GM19455 (cell line): Measurements from ENCODE around the gene C9orf50.
"Not testable (repeated sequence)": the region's sequence is repeated elsewhere in the genome, so short reads cannot be mapped to it uniquely, and the experiment has no call there.

ENCODE experiments used
- ATAC-seq: cut with Tn5 transposase; IDR thresholded peaks from one replicate; pipeline ENCODE4 v1.9.1; 2021; ENCODE audit not compliant: unreplicated experiment

Gene C9orf50

DNA sequence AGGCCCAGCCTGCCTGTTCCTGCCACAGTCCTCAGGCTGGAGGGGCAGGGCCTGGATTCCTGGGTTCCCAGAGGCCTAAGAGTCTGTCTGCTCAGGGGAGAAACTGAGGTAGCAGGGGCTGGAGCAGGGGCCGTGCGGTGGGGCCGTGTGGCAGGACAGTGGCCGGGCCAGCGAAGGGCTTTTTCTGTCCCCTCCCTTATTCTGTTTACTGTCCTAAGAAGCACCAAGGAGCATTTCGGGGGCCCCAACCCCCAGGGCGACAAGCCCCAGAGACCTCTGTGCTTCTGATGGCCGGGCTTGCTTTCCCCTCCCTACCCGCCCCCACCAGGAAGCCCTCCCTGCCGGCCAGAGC lies 27.8 kb upstream of the C9orf50 start:
- no peak for ATAC-seq

DNA sequence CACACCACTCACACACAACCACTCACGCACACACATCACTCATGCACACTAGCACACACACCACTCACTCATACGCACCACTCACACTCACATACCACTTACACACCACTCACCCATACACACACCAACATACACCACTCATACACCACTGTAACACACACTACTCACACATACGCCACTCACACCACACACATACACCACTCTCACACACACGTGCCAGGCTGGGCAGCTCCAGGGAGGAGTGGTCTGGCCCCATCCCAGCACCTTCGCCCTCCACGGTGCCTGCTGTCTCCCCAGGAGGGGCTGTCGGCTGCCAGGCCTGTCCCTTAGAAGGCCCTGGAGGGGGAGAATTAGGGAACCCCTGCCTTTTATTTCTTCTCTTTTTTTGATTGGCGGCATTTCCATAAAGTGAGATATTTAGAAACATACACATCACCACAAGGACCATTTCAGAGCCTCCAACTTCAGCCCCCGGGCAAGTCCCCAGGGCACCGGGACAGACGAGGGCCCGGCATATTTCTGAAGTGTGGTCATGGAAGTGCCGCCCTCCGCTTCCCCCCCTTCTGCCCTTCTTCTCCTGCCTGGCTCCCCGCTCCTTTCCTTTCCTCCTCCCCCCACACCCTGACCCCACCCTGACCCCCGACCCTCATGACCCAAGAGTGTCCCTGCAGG lies 27.3 kb upstream of the C9orf50 start:
- no peak for ATAC-seq

DNA sequence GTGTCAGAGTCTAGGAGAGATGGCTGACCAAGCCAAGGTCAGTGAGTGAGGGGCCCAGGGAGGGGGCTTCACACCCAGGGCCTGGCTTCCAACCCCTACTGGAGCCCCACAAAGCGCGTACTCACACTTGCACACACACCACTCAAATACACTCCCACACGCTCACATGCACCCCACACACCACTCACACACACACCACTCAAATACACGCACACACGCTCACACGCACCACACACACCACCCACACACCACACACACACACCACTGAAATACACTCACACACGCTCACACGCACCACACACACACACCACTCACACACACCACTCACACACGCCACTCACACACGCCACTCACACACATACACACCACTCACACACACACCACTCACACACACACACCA lies 26.7 kb upstream of the C9orf50 start:
- ATAC-seq: no peak

DNA sequence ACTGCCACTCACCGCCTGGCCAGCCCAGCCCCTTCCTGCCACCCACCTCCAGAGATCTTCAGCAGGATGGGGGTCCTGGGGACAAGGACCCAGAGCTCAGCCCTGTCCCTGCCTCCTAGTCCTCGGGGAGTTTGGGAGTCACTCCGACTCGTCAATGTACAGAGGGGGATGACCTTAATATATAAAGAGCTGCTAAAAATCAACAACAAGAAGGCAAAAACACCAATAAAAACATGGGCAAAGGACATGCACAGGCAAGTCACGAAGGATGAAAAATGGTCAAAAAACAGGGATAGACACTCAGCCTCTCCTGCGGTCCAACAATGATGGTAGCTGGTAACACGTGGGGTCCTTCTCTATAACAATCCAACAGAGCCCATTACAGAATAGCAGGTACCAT lies 25.8 kb upstream of the C9orf50 start:
- ATAC-seq: no peak

DNA sequence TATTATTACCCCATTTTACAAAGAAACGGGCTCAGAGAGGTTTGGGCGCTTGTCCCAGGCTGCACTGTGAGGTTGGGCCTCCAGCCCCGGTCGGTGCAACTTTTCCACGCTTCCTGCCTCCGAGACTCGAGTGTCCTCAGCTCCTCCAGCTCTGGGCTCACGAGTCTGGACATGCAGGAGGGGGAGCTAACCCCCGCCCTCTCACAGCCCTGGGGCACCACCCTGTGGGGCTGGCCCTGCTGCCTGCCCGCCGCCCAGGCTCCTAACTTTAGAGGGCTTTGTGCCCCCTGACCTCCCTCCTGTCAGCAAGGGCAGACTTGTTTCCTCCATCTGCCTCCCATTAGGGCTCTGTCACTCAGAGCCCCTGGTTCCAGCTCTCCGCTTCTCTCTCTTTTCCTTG lies 25.4 kb upstream of the C9orf50 start:
- ATAC-seq: no peak

DNA sequence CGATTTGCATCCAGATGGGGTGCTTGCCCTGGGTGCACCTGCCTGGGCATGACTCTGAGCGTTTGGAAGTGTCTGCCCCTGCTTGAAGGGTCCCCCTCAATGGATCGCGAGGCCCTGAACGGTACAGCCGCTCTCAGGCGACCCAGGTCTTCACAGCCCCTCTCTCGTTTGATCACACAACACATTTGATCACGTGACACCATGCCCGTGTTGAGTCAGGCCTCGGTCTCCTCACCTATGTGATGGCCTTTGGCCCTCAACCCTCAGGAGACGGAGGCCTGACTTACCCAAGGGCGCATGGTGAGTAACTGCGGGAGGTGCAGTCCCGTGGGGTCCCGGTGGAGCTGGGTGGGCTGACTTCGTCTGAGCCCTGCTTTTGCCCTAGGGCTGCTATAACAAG lies 24.0 kb upstream of the C9orf50 start:
- ATAC-seq: no peak

DNA sequence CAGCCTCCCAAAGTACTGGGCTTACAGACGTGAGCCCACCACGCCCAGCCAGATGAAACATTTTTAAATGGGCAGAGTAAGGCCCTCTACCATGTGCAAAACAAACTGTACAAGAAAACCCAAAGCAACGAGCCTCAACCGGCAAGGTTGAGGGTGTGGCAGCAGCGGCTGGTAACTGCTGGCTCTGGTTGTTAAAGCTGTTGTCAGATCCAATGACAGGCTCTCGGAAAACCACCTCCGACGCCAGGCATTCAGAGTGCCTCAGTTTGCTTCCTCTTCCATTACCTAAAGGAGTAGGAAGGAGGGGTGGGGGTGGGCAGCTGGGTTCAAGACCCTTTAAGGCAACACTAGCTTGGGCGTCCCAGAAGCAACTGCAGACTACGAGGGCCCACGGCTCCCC lies 23.5 kb upstream of the C9orf50 start:
- no peak for ATAC-seq

DNA sequence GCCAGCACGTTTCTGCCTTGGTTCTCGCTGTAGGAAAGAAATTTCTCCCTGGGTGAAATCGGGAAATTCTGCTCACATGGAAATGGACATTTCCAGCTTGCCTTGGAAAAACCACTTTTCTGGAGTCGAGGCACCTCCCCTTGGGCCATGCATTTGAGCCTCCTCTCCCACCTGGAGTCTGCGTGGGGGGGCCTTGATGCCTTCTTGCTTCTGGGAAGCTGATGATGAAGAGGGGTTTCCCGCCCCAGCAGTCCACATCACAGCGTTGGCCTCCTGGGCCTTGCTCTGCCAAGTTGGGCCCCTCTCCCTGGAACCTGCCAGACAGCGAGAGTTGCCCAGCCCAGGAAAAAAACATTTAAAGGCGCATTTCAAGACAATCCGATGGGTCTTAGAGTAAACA lies 22.8 kb upstream of the C9orf50 start:
- ATAC-seq: no peak

DNA sequence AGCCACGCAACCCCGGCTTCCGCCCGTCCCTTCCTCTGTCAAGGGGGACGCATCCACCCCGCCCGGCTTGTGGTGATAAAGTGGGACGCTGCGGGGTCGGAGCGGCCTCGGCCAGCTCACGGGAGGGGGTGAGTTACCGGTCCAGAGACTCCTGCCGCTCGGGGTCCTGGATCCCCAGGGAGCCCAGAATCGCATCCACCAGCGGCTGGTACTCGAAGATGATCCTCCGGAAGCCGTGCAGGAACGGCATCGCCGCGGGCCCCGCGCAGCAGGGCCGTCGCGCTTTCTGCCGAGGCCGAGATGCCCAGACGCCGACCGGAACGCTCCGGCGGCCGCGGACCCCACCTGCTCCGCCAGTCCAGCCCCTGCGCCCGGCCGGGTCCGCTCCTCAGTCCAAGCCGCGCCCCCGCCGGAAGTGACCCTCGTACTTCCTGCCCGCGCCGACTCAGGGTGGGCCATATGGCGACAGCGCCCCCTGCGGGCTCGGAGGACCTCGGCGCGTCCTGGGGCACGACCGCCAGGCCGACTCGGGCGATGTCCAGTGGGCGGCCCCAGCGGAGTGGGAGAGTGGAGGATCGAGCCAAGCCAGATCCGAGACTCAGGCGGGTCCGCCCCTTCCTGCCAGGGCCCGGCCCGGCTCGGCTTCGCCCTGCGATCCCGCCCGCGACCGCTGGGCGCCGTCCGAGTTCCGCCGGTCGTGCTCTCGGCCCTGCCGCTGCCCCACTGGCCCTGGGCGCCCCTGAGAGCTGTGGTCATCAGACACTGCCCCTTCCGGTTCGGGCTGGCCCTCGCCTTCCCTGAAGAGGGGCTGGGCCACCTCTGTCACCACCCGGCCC lies 21.1 kb upstream of the C9orf50 start, which contains the start of gene ASB6:
ASB6 (minus strand) TSS at position 402 of the 836 bp plus-strand sequence; CDS start at position 250, 152 bp downstream.
- ATAC-seq: peak; percentile 86

DNA sequence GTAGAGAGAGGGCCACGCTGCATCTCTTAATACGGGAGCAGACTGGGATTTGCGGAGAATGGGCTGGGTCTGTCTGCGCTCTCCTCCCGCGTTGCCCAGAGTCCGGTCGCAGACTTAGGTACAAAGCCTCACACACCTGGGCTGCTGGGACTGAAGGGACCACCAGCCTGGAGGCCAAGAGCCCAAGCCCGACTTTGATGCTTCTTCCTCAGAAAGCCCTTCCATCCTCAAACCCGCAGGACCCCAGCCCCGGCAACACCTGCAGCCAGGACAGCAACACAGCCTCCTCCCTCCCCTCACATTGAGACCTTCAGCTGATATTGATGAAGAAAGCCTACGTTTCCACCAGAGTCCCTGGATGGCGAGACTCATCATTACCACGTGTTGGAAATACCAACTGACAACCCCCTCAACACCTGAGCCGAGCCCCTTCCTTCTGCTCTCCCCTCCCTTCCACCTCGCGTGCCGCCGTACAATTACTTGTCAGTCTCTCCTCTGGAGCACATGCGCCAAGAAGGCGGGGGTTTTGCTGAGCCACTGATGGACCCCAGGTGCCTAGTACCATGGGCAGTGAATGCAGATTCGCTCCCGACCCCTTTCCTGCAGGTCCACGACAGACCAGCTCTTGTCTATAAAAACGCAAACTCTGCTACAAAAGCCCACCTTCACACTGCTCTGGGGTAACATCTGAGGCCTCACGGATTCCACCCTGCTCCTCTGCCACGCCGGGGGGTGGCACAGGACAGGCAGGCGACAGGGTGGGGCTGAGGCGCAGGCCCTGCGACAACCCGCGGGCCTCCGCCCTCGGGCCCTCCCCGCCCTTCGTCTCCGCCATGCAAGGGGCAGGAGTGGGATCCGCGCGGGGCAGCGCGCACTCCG lies 20.2 kb upstream of the C9orf50 start:
- ATAC-seq: no peak

DNA sequence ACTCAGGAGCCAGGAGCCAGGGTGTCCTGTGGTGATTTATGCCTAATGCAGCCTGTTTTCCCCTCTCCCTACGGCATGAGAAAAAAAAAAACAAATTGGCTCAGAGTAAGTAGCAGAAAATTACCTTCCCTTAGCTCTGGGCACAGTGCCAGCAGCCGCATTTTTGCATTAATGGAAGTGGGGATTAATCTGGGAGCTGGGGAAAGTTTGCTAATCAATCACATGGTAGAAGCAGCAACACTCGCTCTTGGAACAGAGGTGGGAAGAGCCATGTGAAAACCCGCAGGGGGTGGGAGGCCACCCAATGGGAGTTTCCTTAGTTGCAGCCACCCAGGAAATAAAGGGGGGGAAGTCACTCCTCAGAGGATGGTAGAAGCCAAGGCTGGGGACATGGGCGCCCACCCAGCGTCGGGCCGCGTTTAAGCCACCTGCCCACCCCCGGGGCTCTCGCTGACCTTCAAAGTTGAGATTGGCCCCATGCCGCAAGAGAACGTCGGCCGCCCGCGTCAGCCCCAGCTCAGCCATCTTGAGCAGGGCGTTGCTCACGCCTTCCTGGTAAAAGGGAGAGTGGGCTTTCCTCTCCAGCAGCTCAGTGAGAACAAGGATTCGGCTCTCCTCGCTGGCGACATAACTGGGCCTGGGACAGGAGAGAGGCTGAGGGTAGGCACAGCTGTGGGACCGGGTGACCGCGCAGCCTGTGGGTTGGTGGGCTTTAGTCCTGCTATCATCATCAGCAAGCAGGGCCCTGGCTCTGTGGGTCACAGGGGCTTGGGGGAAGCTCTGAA lies 19.4 kb upstream of the C9orf50 start:
- ATAC-seq: no peak

DNA sequence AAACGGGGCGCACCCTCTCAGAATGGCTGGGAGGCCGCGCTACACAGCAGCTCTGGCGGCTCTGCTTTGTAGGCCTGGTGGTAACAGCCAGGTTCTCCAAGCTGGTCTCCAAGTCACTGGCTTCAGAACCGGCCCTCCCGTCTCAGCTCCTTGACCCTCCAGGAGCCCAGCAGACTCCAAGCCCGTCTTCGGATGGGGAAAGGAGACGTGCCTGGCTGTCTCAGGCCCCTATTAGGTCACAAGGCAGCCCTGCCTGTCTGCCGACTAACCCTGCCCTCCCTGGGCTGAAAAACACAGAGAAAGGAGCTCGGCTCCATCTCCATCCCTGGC lies 18.8 kb upstream of the C9orf50 start:
- no peak for ATAC-seq

DNA sequence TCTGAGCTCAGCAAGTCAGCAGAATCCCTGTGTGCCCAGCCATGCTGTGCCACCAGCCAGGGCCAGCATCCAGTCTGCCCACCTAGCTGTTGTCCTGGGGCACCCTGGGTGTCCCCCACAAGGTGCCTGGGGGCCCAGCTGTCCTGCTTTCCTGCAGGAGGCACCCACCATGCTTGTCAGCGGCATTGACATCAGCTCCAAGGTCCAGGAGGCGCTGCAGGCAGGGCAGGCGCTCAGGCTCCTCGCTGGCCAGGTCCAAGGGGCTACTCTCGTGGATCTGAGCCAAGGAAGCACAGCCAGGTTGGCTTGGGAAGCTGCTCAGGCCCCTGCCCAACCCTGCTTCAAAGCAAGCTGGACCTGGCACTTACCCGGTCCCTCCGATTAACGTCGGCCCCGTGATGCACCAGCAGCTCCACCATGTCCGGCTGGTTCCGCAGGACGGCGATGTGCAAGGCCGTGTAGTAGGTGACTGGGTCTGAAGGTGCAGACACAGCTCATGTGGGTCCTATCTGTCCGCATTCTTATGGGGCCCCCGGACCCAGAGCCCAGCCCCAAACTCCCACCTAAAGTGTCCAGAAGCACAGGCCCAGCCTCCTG lies 18.2 kb upstream of the C9orf50 start:
- ATAC-seq: no peak

DNA sequence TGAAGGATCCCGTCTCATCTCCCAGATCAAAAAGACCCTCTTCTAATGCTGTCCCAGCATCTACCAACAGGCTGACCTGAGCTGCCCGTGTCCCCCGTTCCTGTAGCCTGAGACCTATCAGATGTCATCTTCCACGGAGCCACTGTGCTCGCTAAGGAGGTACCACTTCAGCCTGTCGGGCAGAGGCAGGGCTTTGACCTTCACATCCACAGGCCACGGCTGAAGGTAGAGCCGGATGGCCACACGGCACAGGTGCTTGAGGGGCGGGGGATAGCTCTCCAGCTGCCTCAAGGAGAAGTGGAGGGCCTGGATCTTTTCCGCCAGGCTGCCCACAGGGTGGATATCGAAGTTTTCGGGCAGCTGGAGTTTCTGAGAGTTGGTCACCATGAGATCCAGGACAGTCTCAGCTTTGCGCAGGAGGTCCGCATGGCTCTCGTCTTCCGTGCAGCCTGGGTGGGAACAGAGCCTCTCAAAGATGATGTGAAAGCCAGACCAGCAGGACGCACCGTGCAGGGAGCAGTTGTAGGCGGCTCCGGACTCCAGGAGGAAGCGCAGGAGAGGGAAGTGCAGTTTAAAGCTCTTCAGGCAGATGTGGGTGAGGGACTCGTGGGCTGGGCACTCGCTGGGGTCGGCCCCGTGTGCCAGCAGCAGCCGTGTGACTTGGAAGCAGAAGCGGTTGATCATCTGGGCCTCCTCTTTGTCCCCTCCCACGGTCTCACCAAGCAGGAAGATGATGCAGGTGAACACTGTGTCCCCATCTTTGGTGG lies 17.0 kb upstream of the C9orf50 start:
- no peak for ATAC-seq

DNA sequence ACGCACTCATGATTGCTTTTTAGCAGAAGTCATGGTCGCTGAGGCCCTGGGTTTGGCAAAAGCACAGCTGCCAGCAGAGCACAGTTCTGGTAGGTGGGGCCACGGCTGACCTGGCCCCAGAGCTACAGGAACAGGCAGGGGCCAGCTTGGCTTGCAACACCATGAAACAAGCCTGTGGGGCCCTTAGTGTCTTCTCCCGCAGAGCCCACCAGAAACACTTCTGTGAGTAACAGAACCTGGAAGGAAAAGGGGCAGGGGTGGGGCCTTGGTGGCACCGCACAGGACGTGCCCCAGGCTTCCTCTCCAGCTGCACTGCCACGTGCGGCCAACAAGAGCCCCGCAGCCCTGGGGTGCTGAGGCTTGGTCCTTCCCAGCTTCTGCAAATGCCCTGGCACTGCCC lies 16.2 kb upstream of the C9orf50 start:
- no peak for ATAC-seq

DNA sequence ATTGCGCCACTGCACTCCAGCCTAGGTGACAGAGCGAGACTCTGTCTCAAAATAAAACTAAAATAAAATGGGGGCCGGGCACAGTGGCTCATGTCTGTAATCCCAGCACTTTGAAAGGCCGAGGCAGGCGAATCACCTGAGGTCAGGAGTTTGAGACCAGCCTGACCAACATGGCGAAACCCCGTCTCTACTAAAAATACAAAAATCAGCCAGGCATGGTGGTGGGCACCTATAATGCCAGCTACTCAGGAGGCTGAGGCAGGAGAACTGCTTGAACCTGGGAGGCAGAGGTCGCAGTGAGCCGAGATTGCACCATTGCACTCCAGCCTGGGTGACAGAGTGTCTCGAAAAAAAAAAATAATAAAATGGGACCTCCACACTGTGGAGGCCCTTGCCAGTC lies 15.4 kb upstream of the C9orf50 start:
- ATAC-seq: not testable (repeated sequence)

DNA sequence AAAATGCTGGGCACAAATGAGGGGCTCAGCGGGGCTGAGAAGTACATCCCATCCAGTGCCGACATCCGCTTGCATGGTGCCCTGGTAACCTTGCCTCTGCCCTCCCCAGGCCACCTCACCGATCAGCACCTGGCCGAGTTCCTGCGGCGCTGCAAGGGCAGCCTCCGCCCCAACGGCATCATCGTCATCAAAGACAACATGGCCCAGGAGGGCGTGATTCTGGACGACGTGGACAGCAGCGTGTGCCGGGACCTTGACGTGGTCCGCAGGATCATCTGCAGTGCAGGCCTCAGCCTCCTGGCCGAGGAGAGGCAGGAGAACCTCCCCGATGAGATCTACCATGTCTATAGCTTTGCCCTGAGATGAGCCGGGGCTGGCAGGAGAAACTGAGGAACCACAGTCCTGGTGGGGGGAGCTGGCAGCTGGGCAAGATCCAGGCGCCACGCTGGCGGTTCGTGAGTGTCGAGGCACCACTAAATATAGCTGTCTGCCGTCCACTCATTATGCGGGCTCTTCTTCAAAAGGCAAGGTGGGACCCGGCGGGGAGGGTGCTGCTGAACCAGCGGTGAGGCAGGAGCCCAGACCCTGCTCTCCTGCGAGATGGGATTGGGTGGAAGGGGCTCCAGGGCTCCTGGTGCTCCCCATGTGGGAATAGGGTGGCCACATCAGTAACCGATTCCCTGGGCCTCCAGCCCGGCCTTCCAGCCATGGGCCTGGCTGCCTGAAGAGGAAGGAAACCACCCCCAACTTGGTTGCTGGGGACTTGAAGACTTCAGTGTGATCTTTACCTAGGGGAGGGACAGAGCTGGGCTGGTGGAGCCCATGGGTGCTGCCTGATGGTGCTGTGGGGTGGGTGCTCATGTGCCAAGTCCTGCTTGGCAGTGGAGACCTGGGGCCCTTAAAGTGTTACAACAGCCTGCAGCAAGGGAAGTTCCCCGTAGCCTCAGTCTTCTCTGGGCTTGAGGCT lies 14.5 kb upstream of the C9orf50 start:
- no peak for ATAC-seq

DNA sequence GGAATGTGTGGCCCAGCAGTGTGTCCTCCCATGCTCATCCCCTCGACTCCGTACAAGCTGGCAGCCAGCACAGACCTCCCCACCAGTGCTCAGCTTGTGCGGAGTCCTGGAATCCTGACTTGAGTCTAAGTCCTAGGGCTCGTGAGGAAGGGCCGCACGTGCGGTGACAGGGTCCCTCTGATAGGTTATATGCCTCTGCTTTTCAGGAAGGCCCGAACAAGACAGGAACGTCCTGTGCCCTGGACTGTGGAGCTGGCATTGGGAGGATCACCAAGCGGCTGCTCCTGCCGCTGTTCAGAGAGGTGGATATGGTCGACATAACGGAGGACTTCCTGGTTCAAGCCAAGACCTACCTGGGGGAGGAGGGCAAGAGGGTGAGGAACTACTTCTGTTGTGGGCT lies 12.9 kb upstream of the C9orf50 start:
- ATAC-seq: no peak

DNA sequence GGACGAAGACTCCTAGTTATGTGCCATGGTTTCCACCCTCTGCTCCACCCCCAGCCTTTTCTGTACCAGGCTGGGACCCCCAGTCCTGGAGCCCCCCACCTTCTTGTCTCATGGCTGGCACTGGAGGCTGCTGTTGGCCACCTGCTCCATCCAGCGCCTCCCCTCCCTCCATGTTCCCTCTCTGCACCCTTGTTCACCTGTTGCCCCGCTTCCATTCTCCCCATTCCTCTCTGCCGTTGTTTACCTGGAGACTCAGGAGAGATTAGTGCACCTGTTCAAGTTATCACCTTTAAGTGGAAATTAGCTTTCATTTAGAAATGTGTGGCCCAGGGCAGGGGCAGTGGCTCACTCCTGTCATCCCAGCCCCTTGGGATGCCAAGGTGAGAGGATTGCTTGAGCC lies 12.3 kb upstream of the C9orf50 start:
- no peak for ATAC-seq
